ENCODE data around the gene TXNDC11.

Gene TXNDC11

GRCh38 chr16:11711662-11712061 lies 31.0 kb downstream of the TXNDC11 start:
- Histone ChIP-seq H3K27me3 (ENCODE audit: control insufficient read depth in 5 of 5, insufficient read depth in 4 of 5, low read length in 5 of 5) (no peaks in the 10 kb centered on the region), H3K36me3 (ENCODE audit: control insufficient read depth in 5 of 5, insufficient read depth in 5 of 5, low read length in 5 of 5) (peaks cover 4 to 27% (median 17%) of the 10 kb centered on the region in 5 donors), H3K9me3 (ENCODE audit: control insufficient read depth in 5 of 5, low read length in 5 of 5) (no peaks in the 10 kb centered on the region), H3K27ac (ENCODE audit: low read depth, low read length) (no peak overlapping the region), H3K4me1 (ENCODE audit: control insufficient read depth in 5 of 5, insufficient read depth in 5 of 5, low read length in 5 of 5) (peaks cover 0 to 20% (median 10%) of the 10 kb centered on the region in 5 donors), H3K4me3 (ENCODE audit: low read depth in 1 of 5, low read length in 5 of 5) (no peak overlapping the region), H3K9ac (ENCODE audit: low read length in 5 of 5) (no peak overlapping the region)

GRCh38 chr16:11708421-11708820 lies 34.2 kb downstream of the TXNDC11 start:
- H3K9ac ChIP-seq (ENCODE audit: low read length in 5 of 5) = no peak overlapping the region
- H3K27me3 ChIP-seq (ENCODE audit: control insufficient read depth in 5 of 5, insufficient read depth in 4 of 5, low read length in 5 of 5) = no peaks in the 10 kb centered on the region
- H3K36me3 ChIP-seq (ENCODE audit: control insufficient read depth in 5 of 5, insufficient read depth in 5 of 5, low read length in 5 of 5) = peaks cover 6 to 28% (median 13%) of the 10 kb centered on the region in 5 donors
- peaks cover 0 to 31% (median 13%) of the 10 kb centered on the region in 5 donors for H3K4me1 ChIP-seq (ENCODE audit: control insufficient read depth in 5 of 5, insufficient read depth in 5 of 5, low read length in 5 of 5)
- H3K4me3 ChIP-seq (ENCODE audit: low read depth in 1 of 5, low read length in 5 of 5) = no peak overlapping the region
- H3K9me3 ChIP-seq (ENCODE audit: control insufficient read depth in 5 of 5, low read length in 5 of 5) = no peaks in the 10 kb centered on the region
- peak overlapping the region; percentile 13 for H3K27ac ChIP-seq (ENCODE audit: low read depth, low read length)

DNA sequence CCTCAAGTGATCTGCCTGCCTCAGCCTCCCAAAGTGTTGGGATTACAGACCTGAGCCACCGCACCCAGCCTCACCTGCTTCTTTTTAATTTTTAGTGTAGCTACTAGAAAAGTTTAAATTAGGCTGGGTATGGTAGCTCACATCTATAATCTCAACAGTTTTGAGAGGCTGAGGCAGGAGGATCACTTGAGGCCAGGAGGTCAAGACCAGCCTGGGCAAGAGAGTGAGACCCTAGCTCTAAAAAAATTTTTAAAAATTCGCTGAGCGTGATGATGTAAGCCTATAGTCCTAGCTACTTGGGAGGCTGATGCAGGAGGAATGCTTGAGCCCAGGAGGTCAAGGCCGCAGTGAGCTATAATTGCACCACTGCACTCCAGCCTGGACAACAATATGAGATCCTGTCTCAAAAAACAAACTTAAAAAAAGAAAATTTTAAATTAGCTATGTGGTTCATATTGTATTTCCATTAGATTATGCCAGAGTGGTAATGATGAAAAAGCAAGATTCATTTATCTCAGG lies 34.9 kb downstream of the TXNDC11 start:
- Histone ChIP-seq H3K4me3 (ENCODE audit: low read depth in 1 of 5, low read length in 5 of 5) (no peak overlapping the region), H3K27me3 (ENCODE audit: control insufficient read depth in 5 of 5, insufficient read depth in 4 of 5, low read length in 5 of 5) (no peaks in the 10 kb centered on the region), H3K9ac (ENCODE audit: low read length in 5 of 5) (no peak overlapping the region), H3K4me1 (ENCODE audit: control insufficient read depth in 5 of 5, insufficient read depth in 5 of 5, low read length in 5 of 5) (peaks cover 0 to 31% (median 13%) of the 10 kb centered on the region in 5 donors), H3K36me3 (ENCODE audit: control insufficient read depth in 5 of 5, insufficient read depth in 5 of 5, low read length in 5 of 5) (peaks cover 9 to 34% (median 20%) of the 10 kb centered on the region in 5 donors), H3K27ac (ENCODE audit: low read depth, low read length) (no peak overlapping the region), H3K9me3 (ENCODE audit: control insufficient read depth in 5 of 5, low read length in 5 of 5) (no peaks in the 10 kb centered on the region)

GRCh38 chr16:11706180-11706742 lies 36.4 kb downstream of the TXNDC11 start:
- Histone ChIP-seq H3K36me3 (ENCODE audit: control insufficient read depth in 5 of 5, insufficient read depth in 5 of 5, low read length in 5 of 5) (peaks cover 8 to 30% (median 17%) of the 10 kb centered on the region in 5 donors), H3K27ac (ENCODE audit: low read depth, low read length) (no peak overlapping the region), H3K9me3 (ENCODE audit: control insufficient read depth in 5 of 5, low read length in 5 of 5) (no peaks in the 10 kb centered on the region), H3K9ac (ENCODE audit: low read length in 5 of 5) (no peak overlapping the region), H3K27me3 (ENCODE audit: control insufficient read depth in 5 of 5, insufficient read depth in 4 of 5, low read length in 5 of 5) (no peaks in the 10 kb centered on the region), H3K4me1 (ENCODE audit: control insufficient read depth in 5 of 5, insufficient read depth in 5 of 5, low read length in 5 of 5) (peaks cover 0 to 31% (median 13%) of the 10 kb centered on the region in 5 donors), H3K4me3 (ENCODE audit: low read depth in 1 of 5, low read length in 5 of 5) (no peak overlapping the region)

GRCh38 chr16:11705311-11706025 lies 37.2 kb downstream of the TXNDC11 start:
- H3K36me3 ChIP-seq (ENCODE audit: control insufficient read depth in 5 of 5, insufficient read depth in 5 of 5, low read length in 5 of 5) = peaks cover 10 to 24% (median 16%) of the 10 kb centered on the region in 5 donors
- no peak overlapping the region for H3K9ac ChIP-seq (ENCODE audit: low read length in 5 of 5)
- H3K4me3 ChIP-seq (ENCODE audit: low read depth in 1 of 5, low read length in 5 of 5) = no peak overlapping the region
- H3K27me3 ChIP-seq (ENCODE audit: control insufficient read depth in 5 of 5, insufficient read depth in 4 of 5, low read length in 5 of 5) = no peaks in the 10 kb centered on the region
- peaks cover 0 to 27% (median 11%) of the 10 kb centered on the region in 5 donors for H3K4me1 ChIP-seq (ENCODE audit: control insufficient read depth in 5 of 5, insufficient read depth in 5 of 5, low read length in 5 of 5)
- no peak overlapping the region for H3K27ac ChIP-seq (ENCODE audit: low read depth, low read length)
- H3K9me3 ChIP-seq (ENCODE audit: control insufficient read depth in 5 of 5, low read length in 5 of 5) = no peaks in the 10 kb centered on the region

- peak overlapping the region in 1 of 5 donors; percentile 41 for H3K9ac ChIP-seq (ENCODE audit: low read length in 5 of 5)
- peaks cover 7 to 55% (median 50%) of the 10 kb centered on the region in 5 donors for H3K36me3 ChIP-seq (ENCODE audit: control insufficient read depth in 5 of 5, insufficient read depth in 5 of 5, low read length in 5 of 5)
- no peak overlapping the region for H3K27ac ChIP-seq (ENCODE audit: low read depth, low read length)
- peaks cover 0 to 9% (median 6%) of the 10 kb centered on the region in 5 donors for H3K4me1 ChIP-seq (ENCODE audit: control insufficient read depth in 5 of 5, insufficient read depth in 5 of 5, low read length in 5 of 5)
- H3K27me3 ChIP-seq (ENCODE audit: control insufficient read depth in 5 of 5, insufficient read depth in 4 of 5, low read length in 5 of 5) = no peaks in the 10 kb centered on the region
- H3K4me3 ChIP-seq (ENCODE audit: low read depth in 1 of 5, low read length in 5 of 5) = no peak overlapping the region
- no peaks in the 10 kb centered on the region for H3K9me3 ChIP-seq (ENCODE audit: control insufficient read depth in 5 of 5, low read length in 5 of 5)
These were observed 42.2 kb downstream of the TXNDC11 start for GRCh38 chr16:11700264-11701029.

- no peaks in the 10 kb centered on the region for H3K9me3 ChIP-seq (ENCODE audit: control insufficient read depth in 5 of 5, low read length in 5 of 5)
- peaks cover 14 to 66% (median 59%) of the 10 kb centered on the region in 5 donors for H3K36me3 ChIP-seq (ENCODE audit: control insufficient read depth in 5 of 5, insufficient read depth in 5 of 5, low read length in 5 of 5)
- H3K4me3 ChIP-seq (ENCODE audit: low read depth in 1 of 5, low read length in 5 of 5) = no peak overlapping the region
- H3K27me3 ChIP-seq (ENCODE audit: control insufficient read depth in 5 of 5, insufficient read depth in 4 of 5, low read length in 5 of 5) = no peaks in the 10 kb centered on the region
- peaks cover 0 to 5% (median 0%) of the 10 kb centered on the region in 5 donors for H3K4me1 ChIP-seq (ENCODE audit: control insufficient read depth in 5 of 5, insufficient read depth in 5 of 5, low read length in 5 of 5)
- H3K27ac ChIP-seq (ENCODE audit: low read depth, low read length) = no peak overlapping the region
- peak overlapping the region in 1 of 5 donors; percentile 26 for H3K9ac ChIP-seq (ENCODE audit: low read length in 5 of 5)
These were observed 43.3 kb downstream of the TXNDC11 start for GRCh38 chr16:11699234-11699894.

DNA sequence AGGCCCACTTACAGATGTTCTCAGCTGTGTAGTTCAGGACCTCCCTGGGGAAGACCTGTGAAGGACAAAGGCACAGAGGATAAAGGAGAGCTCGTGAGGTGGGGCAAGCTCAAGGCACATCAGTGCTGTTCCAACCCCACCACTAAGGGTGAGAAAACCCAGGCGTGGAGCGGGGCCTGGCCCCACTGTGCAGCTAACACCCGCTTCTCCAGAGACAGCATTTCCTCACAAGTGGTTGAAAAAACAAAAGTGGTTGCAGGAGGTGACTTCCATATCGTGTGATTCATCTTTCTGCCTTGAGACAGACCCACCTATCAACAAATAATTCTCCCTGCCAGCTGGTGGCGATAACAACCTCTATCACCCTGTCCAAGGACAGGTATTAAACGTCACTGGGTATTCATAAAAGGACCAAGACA lies 44.4 kb downstream of the TXNDC11 start:
- Histone ChIP-seq H3K36me3 (ENCODE audit: control insufficient read depth in 5 of 5, insufficient read depth in 5 of 5, low read length in 5 of 5) (peaks cover 11 to 60% (median 57%) of the 10 kb centered on the region in 5 donors), H3K27ac (ENCODE audit: low read depth, low read length) (no peak overlapping the region), H3K4me3 (ENCODE audit: low read depth in 1 of 5, low read length in 5 of 5) (no peak overlapping the region), H3K9ac (ENCODE audit: low read length in 5 of 5) (no peak overlapping the region), H3K27me3 (ENCODE audit: control insufficient read depth in 5 of 5, insufficient read depth in 4 of 5, low read length in 5 of 5) (no peaks in the 10 kb centered on the region), H3K4me1 (ENCODE audit: control insufficient read depth in 5 of 5, insufficient read depth in 5 of 5, low read length in 5 of 5) (peaks cover 0 to 5% (median 0%) of the 10 kb centered on the region in 5 donors), H3K9me3 (ENCODE audit: control insufficient read depth in 5 of 5, low read length in 5 of 5) (no peaks in the 10 kb centered on the region)

GRCh38 chr16:11697319-11697718 lies 45.3 kb downstream of the TXNDC11 start:
- Histone ChIP-seq H3K4me1 (ENCODE audit: control insufficient read depth in 5 of 5, insufficient read depth in 5 of 5, low read length in 5 of 5) (peaks cover 0 to 5% (median 0%) of the 10 kb centered on the region in 5 donors), H3K27ac (ENCODE audit: low read depth, low read length) (no peak overlapping the region), H3K9ac (ENCODE audit: low read length in 5 of 5) (no peak overlapping the region), H3K4me3 (ENCODE audit: low read depth in 1 of 5, low read length in 5 of 5) (no peak overlapping the region), H3K9me3 (ENCODE audit: control insufficient read depth in 5 of 5, low read length in 5 of 5) (no peaks in the 10 kb centered on the region), H3K36me3 (ENCODE audit: control insufficient read depth in 5 of 5, insufficient read depth in 5 of 5, low read length in 5 of 5) (peaks cover 8 to 61% (median 60%) of the 10 kb centered on the region in 5 donors), H3K27me3 (ENCODE audit: control insufficient read depth in 5 of 5, insufficient read depth in 4 of 5, low read length in 5 of 5) (no peaks in the 10 kb centered on the region)
